ENCODE measurements around the gene IGSF9.

GRCh38 chr1:159898527-159898926 is 46.9 kb downstream of the IGSF9 start:
- TF ChIP-seq CTCF (IDR thresholded peaks at IDR 0.05; ENCODE audit: low read depth, low read length, missing input control) (no peak), JUND (IDR thresholded peaks at IDR 0.05) (no peak), GABPA (IDR thresholded peaks at IDR 0.05 in 1 of 2, conservative IDR thresholded peaks at IDR 0.05 in 1 of 2) (no peak), ATF3 (IDR thresholded peaks at IDR 0.05) (no peak), FOXA2 (IDR thresholded peaks at IDR 0.05) (no peak), YY1 (IDR thresholded peaks at IDR 0.05) (no peak), RAD21 (IDR thresholded peaks at IDR 0.05) (no peak), MAX (IDR thresholded peaks at IDR 0.05) (no peak), SP1 (IDR thresholded peaks at IDR 0.05) (no peak)
